GM10266 (cell line): ENCODE measurements around the gene ZNF500.
A peak's percentile ranks its signal among the peaks of the same experiment; 100 is the strongest.

Experiments
- DNase-seq: peaks from one replicate; pipeline ENCODE4 v3.0.0; 2012; ENCODE audit errors: extremely low spot score
- CTCF ChIP-seq: IDR thresholded peaks from 2 replicates; pipeline ENCODE4 v1.5.1; 2012; ENCODE audit warnings: mild to moderate bottlenecking, low read depth; ENCODE audit not compliant: control insufficient read depth, insufficient read depth; ENCODE audit errors: missing control alignments

Gene ZNF500

DNA sequence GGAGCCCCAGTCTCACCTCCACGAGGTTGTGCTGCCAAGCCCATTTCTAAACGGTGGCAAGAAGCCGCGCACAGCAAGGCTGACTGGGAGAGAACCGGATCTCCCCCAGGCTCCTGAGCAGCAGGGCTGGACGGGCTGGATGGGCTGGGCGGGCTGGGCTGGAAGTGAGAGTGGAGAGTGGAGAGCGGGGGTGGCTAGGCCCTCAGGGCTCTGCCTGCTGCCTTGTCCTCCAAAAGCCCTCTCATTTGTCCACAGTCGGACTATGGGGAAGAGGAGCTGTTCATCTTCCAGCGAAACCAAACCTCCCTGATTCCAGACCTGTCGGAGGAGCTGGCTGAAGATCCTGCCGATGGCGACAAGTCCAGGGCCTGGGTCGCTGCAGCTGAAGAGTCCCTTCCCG, 29.4 kb downstream of the ZNF500 start:
- no peak for TF ChIP-seq CTCF
- DNase-seq, result no peak

- no peak for TF ChIP-seq CTCF
- no peak for DNase-seq
Measured at GRCh38 chr16:4736546-4736945, 30.4 kb downstream of the ZNF500 start.

DNA sequence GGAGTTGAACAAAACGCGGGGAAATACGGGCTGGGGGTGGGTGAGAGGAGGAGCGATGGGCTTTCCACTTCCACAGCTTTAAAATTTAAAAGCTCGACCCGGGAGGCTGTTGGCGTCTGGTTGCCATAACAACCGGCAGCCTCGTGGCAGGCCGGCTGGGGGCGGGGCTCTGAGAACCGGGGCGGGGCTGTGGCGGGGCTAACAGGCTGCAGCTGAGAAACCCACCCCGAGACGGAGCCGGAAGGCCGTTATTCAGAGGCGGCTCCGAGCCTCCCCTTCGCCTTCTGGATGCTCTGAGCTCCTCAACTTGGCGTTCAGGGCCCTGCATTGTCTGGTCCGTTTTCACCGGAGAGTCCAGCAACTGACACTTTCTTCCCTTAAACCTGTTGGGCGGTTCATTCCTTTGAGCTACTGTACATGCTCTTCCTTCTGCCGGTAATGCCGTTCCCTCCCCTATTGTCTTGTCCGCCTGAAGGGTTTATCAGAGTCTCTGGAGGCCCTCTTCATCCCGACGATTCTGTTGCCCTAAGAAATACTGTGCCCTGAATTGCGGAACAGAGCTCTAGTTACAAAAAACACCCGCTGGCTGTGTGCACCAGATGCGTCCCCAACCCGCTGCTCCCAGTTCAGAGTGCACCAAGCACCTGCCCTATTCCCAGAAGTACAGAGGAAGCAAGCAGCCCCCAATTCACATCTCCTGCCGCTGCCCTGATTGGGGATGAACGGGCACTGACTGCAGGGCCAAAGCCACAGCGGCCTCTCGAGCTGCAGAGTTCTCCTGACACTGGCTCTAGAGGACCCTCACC, 32.0 kb downstream of the ZNF500 start:
- peak; percentile 96 for DNase-seq
- no peak for TF ChIP-seq CTCF

DNA sequence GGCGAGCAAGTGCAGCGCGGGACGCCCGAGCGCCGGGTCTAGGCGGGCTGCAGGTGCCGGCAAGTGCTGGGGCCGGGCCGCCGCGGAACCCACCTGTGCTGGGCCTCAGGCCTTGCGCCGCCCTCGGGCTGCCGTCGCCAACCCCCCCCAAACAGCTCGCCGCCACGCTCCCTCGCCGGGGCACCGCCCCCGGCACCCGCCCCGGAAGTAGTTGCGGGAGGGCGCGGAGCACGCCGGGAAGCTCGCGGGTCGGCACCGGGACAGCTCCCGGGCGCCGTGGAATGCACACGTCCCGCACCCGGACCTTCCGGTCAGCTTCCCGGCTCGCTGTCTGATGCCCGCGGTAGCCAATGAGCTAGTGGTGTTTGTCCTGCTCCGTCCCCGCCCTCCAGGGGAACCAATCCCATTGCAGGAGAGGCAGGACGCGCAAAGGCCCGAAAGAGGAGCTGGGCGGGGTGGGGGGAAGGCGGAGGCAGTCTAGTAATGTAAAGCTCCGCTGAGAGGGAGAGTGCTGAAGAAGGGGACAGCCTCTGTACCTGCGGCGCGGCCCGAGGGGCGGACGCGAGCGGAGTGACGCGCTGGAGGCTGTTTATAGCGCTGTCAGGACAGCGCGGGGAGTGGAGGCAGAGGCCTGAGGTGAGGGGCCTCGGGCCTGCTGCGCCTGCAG, 32.8 kb downstream of the ZNF500 start, which contains the start of the genes ANKS3 and DNAAF8:
Gene ANKS3, minus strand, starts transcription at position 209 of the 667 bp plus-strand sequence. CDS start 4,122 bp downstream, outside the sequence.
Gene DNAAF8, plus strand, starts transcription at position 475 of the 667 bp plus-strand sequence. CDS start 1,978 bp downstream, outside the sequence.
- peak; percentile 93 for DNase-seq
- no peak for TF ChIP-seq CTCF

DNA sequence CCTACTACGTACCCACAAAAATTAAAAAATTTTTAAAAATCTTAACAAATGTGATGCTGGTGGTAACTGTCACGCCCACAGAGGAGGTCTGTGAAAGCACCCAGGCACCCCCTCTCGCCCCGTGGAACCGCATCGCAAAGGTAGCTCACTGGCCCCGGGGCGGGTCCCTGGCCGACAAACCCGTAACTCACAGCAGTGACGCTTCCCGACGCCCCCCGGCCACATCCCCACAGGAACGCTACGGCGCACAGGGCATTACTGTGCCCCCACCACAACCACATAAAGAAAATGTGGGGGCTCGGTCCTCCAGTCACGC, 33.3 kb downstream of the ZNF500 start:
- TF ChIP-seq CTCF, result no peak
- no peak for DNase-seq

DNA sequence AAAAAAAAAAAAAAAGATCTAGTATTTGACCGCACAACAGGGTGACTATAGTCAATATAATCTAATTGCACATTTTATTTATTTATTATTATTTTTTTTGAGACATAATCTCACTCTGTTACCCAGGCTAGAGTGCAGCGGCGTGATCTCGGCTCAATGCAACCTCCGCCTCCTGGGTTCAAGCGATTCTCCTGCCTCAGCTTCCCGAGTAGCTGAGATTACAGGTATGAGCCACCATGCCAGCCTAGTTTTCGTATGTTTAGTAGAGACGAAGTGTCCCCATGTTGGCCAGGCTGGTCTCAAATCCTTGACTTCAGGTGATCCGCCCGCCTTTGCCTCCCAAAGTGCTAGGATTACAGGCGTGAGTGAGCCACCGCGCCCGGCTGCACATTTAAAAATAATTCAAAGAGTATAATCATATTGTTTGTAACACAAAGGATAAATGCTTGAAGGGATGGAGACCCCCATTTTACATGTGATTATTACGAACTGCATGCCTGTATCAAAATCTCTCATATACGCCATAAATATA, 33.7 kb downstream of the ZNF500 start:
- no peak for DNase-seq
- no peak for TF ChIP-seq CTCF

GRCh38 chr16:4729876-4730275, 37.1 kb downstream of the ZNF500 start:
- TF ChIP-seq CTCF, result no peak
- DNase-seq, result no peak
